COR-L47 (cell line): Measurements from ENCODE around the gene KCNJ15.
A peak's percentile ranks its signal among the peaks of the same experiment; 100 is the strongest.

Experiments
- DNase-seq: peaks from one replicate; lab custom pipeline; 2025; lab: John Stamatoyannopoulos, UW

Gene KCNJ15

DNA sequence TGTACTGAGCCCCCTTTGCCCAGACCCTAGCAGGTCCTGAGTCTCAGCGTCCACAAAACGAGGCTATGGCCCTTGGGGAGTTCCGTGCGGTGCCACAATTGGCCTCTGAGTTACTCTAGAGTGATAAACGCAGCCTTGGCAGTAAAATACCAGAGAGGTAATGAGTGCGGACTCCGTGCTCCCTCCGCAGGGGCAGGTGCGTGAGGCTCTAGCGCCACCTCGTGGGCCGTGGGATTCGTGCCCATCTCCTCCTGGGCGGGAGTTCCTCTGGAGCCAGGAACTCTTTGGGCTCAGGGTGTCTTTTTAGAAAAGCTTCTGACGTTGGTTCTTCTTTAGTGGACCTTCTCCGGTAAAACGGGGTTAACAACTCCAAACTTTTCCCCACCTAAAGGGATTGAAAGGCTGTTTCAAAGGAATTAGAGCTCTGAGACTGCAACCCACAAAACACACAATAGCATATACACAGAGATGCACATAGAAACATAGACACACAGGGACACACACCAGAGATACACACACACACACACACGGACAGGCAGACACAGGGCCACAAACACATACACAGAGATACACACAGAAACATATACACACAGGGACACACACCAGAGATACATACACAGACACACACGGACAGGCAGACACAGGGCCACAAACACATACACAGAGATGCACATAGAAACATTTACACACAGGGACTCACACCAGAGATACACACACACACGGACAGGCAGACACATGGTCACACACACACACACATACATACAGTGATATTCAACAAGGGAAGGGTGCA is 99.4 kb downstream of the KCNJ15 start:
- peak; percentile 73 for DNase-seq
